Uterus (tissue), 4 donors: ENCODE results near the gene HSPA2. TPM values are rescaled to one million over a fixed set of nuclear protein-coding genes. Genes with fewer than 3 reads are reported as not detected.
A peak's percentile ranks its signal among the peaks of the same experiment; 100 is the strongest.

Source experiments
- DNase-seq, 2 donors: peaks; one replicate each; pipeline ENCODE4 v3.0.0-alpha.2; 2019 to 2020
- H3K27ac ChIP-seq, 2 donors: fragments of 200-600 bp; sonication (generic); 1 replicate in 1 of 2; 2 replicates in 1 of 2; pipeline ENCODE4 v1.5.1; 2016 to 2018
- H3K27me3 ChIP-seq, 2 donors: fragments of 200-600 bp; sonication (generic); one replicate each; pipeline ENCODE4 v1.5.1; 2018 to 2019; ENCODE audit warnings: control low read depth in 1 of 2
- H3K36me3 ChIP-seq, 2 donors: fragments of 200-600 bp; sonication (generic); one replicate each; pipeline ENCODE4 v1.5.1; 2019; ENCODE audit warnings: control low read depth in 1 of 2
- H3K4me1 ChIP-seq, 2 donors: fragments of 200-600 bp; sonication (generic); one replicate each; pipeline ENCODE4 v1.5.1; 2018 to 2019; ENCODE audit warnings: control low read depth in 1 of 2
- H3K4me3 ChIP-seq, 2 donors: fragments of 200-600 bp; sonication (generic); 1 replicate in 1 of 2; 2 replicates in 1 of 2; pipeline ENCODE4 v1.5.1; 2018 to 2019; ENCODE audit warnings: mild to moderate bottlenecking in 1 of 2
- H3K9me3 ChIP-seq, 2 donors: fragments of 200-600 bp; sonication (generic); one replicate each; pipeline ENCODE4 v1.5.1; 2019; ENCODE audit warnings: control low read depth in 1 of 2
- CTCF ChIP-seq, 4 experiments: fragments of 200-600 bp in 2 of 4; fragments of 450-650 bp in 2 of 4; sonication (generic) in 2 of 4; IDR thresholded peaks; one replicate each; pipeline ENCODE4 v1.5.1; 2016 to 2019; ENCODE audit warnings: antibody characterized with exemption in 4 of 4, mild to moderate bottlenecking in 2 of 4, moderate library complexity in 1 of 4
- POLR2A ChIP-seq, 2 donors: fragments of 450-650 bp; IDR thresholded peaks; one replicate each; pipeline ENCODE4 v1.6.1; 2016; ENCODE audit warnings: antibody characterized with exemption in 2 of 2, mild to moderate bottlenecking in 1 of 2, moderate library complexity in 1 of 2
- intact Hi-C: fragments of 100-400 bp; cut with DNase I; formaldehyde crosslinking; loops from one replicate; pipeline ENCODE4 v1.15.1; 2023; ENCODE audit warnings: low total_unique reads
- total RNA-seq, 4 donors: library from RNA; depleted of rRNA in 3 of 4; stranded (reverse); fragments of >200 nt in 3 of 4; gene quantifications; one replicate each; pipeline versions ENCODE4 v1.1.0 to v1.2.4, GENCODE V29; 2014 to 2023
- donor health status: DM: yes; HTN: yes; CAD: no.

Gene HSPA2
- total RNA-seq, 4 donors from 2014 or later: 21.8 to 68.1 (median 26.8) TPM

DNA sequence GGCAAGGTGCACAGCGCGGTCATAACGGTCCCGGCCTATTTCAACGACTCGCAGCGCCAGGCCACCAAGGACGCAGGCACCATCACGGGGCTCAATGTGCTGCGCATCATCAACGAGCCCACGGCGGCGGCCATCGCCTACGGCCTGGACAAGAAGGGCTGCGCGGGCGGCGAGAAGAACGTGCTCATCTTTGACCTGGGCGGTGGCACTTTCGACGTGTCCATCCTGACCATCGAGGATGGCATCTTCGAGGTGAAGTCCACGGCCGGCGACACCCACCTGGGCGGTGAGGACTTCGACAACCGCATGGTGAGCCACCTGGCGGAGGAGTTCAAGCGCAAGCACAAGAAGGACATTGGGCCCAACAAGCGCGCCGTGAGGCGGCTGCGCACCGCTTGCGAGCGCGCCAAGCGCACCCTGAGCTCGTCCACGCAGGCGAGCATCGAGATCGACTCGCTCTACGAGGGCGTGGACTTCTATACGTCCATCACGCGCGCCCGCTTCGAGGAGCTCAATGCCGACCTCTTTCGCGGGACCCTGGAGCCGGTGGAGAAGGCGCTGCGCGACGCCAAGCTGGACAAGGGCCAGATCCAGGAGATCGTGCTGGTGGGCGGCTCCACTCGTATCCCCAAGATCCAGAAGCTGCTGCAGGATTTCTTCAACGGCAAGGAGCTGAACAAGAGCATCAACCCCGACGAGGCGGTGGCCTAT lies 875 bp downstream of the HSPA2 start:
- no peaks in the 10 kb centered on the region for H3K27me3 ChIP-seq
- peak overlapping the region in 1 of 2 donors; percentile 11 for H3K27ac ChIP-seq
- peak; percentile 32 to 42 for DNase-seq
- H3K9me3 ChIP-seq: no peaks in the 10 kb centered on the region
- no peaks in the 10 kb centered on the region for H3K4me1 ChIP-seq
- TF ChIP-seq POLR2A (IDR thresholded peaks at IDR 0.05) (no peak), CTCF (IDR thresholded peaks at IDR 0.05) (no peak)
- peak overlapping the region; percentile 36 to 46 for H3K4me3 ChIP-seq
- intact Hi-C loops: loop anchor here (10.0 kb wide), 1 partner anchor 93 kb away; no protein-coding TSS in a partner anchor
- H3K36me3 ChIP-seq: no peaks in the 10 kb centered on the region

DNA sequence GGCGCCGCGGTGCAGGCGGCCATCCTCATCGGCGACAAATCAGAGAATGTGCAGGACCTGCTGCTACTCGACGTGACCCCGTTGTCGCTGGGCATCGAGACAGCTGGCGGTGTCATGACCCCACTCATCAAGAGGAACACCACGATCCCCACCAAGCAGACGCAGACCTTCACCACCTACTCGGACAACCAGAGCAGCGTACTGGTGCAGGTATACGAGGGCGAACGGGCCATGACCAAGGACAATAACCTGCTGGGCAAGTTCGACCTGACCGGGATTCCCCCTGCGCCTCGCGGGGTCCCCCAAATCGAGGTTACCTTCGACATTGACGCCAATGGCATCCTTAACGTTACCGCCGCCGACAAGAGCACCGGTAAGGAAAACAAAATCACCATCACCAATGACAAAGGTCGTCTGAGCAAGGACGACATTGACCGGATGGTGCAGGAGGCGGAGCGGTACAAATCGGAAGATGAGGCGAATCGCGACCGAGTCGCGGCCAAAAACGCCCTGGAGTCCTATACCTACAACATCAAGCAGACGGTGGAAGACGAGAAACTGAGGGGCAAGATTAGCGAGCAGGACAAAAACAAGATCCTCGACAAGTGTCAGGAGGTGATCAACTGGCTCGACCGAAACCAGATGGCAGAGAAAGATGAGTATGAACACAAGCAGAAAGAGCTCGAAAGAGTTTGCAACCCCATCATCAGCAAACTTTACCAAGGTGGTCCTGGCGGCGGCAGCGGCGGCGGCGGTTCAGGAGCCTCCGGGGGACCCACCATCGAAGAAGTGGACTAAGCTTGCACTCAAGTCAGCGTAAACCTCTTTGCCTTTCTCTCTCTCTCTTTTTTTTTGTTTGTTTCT lies 1.7 kb downstream of the HSPA2 start:
- intact Hi-C loops: loop anchor here (10.0 kb wide), 1 partner anchor 93 kb away; no protein-coding TSS in a partner anchor
- peak overlapping the region; percentile 36 to 46 for H3K4me3 ChIP-seq
- DNase-seq: peak in 1 of 2 donors; percentile 24
- no peak for TF ChIP-seq CTCF (IDR thresholded peaks at IDR 0.05)
- no peak for TF ChIP-seq POLR2A (IDR thresholded peaks at IDR 0.05)
- H3K9me3 ChIP-seq: no peaks in the 10 kb centered on the region
- H3K36me3 ChIP-seq: no peaks in the 10 kb centered on the region
- H3K4me1 ChIP-seq: no peaks in the 10 kb centered on the region
- H3K27me3 ChIP-seq: no peaks in the 10 kb centered on the region
- H3K27ac ChIP-seq: peak overlapping the region in 1 of 2 donors; percentile 11

DNA sequence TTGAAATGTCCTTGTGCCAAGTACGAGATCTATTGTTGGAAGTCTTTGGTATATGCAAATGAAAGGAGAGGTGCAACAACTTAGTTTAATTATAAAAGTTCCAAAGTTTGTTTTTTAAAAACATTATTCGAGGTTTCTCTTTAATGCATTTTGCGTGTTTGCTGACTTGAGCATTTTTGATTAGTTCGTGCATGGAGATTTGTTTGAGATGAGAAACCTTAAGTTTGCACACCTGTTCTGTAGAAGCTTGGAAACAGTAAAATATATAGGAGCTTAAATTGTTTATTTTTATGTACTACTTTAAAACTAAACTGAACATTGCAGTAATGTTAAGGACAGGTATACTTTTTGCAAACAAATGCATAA lies 2.3 kb downstream of the HSPA2 start:
- H3K4me1 ChIP-seq: no peaks in the 10 kb centered on the region
- H3K4me3 ChIP-seq: peak overlapping the region; percentile 36 to 46
- peak overlapping the region in 1 of 2 donors; percentile 11 for H3K27ac ChIP-seq
- no peaks in the 10 kb centered on the region for H3K9me3 ChIP-seq
- no peak for DNase-seq
- no peaks in the 10 kb centered on the region for H3K36me3 ChIP-seq
- intact Hi-C loops: loop anchor here (10.0 kb wide), 1 partner anchor 92 kb away; no protein-coding TSS in a partner anchor
- H3K27me3 ChIP-seq: no peaks in the 10 kb centered on the region
- TF ChIP-seq CTCF (IDR thresholded peaks at IDR 0.05): no peak
- TF ChIP-seq POLR2A (IDR thresholded peaks at IDR 0.05): no peak

GRCh38 chr14:64544607-64545312 lies 4.2 kb downstream of the HSPA2 start:
- intact Hi-C loops: loop anchor here (10.0 kb wide), 1 partner anchor 90 kb away; no protein-coding TSS in a partner anchor
- Histone ChIP-seq H3K9me3 (no peaks in the 10 kb centered on the region), H3K4me3 (no peak overlapping the region), H3K4me1 (peaks cover 0 to 4% of the 10 kb centered on the region in 2 donors), H3K27me3 (no peaks in the 10 kb centered on the region), H3K27ac (peak overlapping the region in 1 of 2 donors; percentile 2), H3K36me3 (no peaks in the 10 kb centered on the region)
- TF ChIP-seq POLR2A (IDR thresholded peaks at IDR 0.05) (no peak), CTCF (IDR thresholded peaks at IDR 0.05) (no peak)
- DNase-seq: no peak
